ENCODE data around the gene HBD. TPM values are rescaled to one million over a fixed set of nuclear protein-coding genes. Genes with fewer than 3 reads are reported as not detected.

HBD gene
- total and polyA plus RNA-seq, 2 donors (not counting 3 experiments of a cell fraction or from before 2014, with no cell fraction given): not detected

- Histone ChIP-seq H3K4me3 (replicated peaks in 1 of 3; ENCODE audit: insufficient read depth in 1 of 3, low read depth in 1 of 3, low read length in 3 of 3) (no peak overlapping the region), H4K20me1 (replicated peaks; ENCODE audit: control insufficient read depth, extremely low read depth, insufficient read depth, low read length) (no peaks in the 10 kb centered on the region), H3K79me2 (ENCODE audit: control insufficient read depth, insufficient read depth, low read length) (no peaks in the 10 kb centered on the region), H3K4me1 (ENCODE audit: control insufficient read depth, extremely low read depth, insufficient read depth, low read length) (no peaks in the 10 kb centered on the region), H3K27ac (ENCODE audit: insufficient read depth, low read depth, low read length) (no peak overlapping the region), H3K9me1 (replicated peaks; ENCODE audit: control insufficient read depth, extremely low read depth, insufficient read depth, low read length) (no peaks in the 10 kb centered on the region), H3K4me2 (ENCODE audit: insufficient read depth, low read length) (no peak overlapping the region), H3K9ac (replicated peaks; ENCODE audit: extremely low read depth, insufficient read depth, low read length) (no peak overlapping the region), H2AFZ (ENCODE audit: low read depth, low read length) (no peak overlapping the region), H3K9me3 (replicated peaks; ENCODE audit: control insufficient read depth, insufficient read depth, low read length) (no peaks in the 10 kb centered on the region), H3K36me3 (ENCODE audit: control insufficient read depth in 2 of 2, extremely low read depth in 1 of 2, insufficient read depth in 2 of 2, low read length in 2 of 2) (no peaks in the 10 kb centered on the region), H3K27me3 (ENCODE audit: control insufficient read depth in 2 of 2, insufficient read depth in 2 of 2, low read length in 2 of 2) (no peaks in the 10 kb centered on the region)
- BruUV-seq (replicated peaks): no TSS peak
- dilution Hi-C loops (cut with MboI; ENCODE audit: extremely low pct_ligation_motif_present, low sequenced_read_pairs) (no loop called here), intact Hi-C loops (cut with micrococcal nuclease) (no loop called here)
- no peak for TF ChIP-seq POLR2AphosphoS5 (IDR thresholded peaks at IDR 0.05; ENCODE audit: insufficient read depth, low read depth, low read length)
- TF ChIP-seq MAX (IDR thresholded peaks at IDR 0.05; ENCODE audit: insufficient read depth, insufficient read length): no peak
- no peak for TF ChIP-seq GATA2 (IDR thresholded peaks at IDR 0.05; ENCODE audit: insufficient read depth, insufficient read length, low read depth, low read length)
- DNase-seq (ENCODE audit: low read depth, low spot score) (no peak), FAIRE-seq (no peak)
- POLR2A ChIA-PET: no interaction called here
- CTCF ChIA-PET: no interaction called here
These were observed 18.6 kb upstream of the HBD start for GRCh38 chr11:5252919-5253265.

- BruUV-seq (replicated peaks): no TSS peak
These were observed 18.1 kb upstream of the HBD start for GRCh38 chr11:5252192-5252918.

More at GRCh38 chr11:5252192-5252918, 18.1 kb upstream of the HBD start:
- H3K4me2 ChIP-seq (ENCODE audit: insufficient read depth, low read length): no peak overlapping the region
- FAIRE-seq (no peak), DNase-seq (ENCODE audit: low read depth, low spot score) (no peak)
- no peak overlapping the region for H2AFZ ChIP-seq (ENCODE audit: low read depth, low read length)
- TF ChIP-seq POLR2AphosphoS5 (IDR thresholded peaks at IDR 0.05; ENCODE audit: insufficient read depth, low read depth, low read length): no peak
- no peak for TF ChIP-seq JUN (IDR thresholded peaks at IDR 0.05; ENCODE audit: borderline replicate concordance, insufficient read depth, insufficient read length, low read depth)
- H3K9ac ChIP-seq (replicated peaks; ENCODE audit: extremely low read depth, insufficient read depth, low read length): no peak overlapping the region
- ChIA-PET CTCF (no interaction called here), POLR2A (no interaction called here)
- H3K36me3 ChIP-seq (ENCODE audit: control insufficient read depth in 2 of 2, extremely low read depth in 1 of 2, insufficient read depth in 2 of 2, low read length in 2 of 2): no peaks in the 10 kb centered on the region
- no peaks in the 10 kb centered on the region for H3K4me1 ChIP-seq (ENCODE audit: control insufficient read depth, extremely low read depth, insufficient read depth, low read length)
- no peaks in the 10 kb centered on the region for H3K9me3 ChIP-seq (replicated peaks; ENCODE audit: control insufficient read depth, insufficient read depth, low read length)
- no peak overlapping the region for H3K27ac ChIP-seq (ENCODE audit: insufficient read depth, low read depth, low read length)
- no peaks in the 10 kb centered on the region for H3K27me3 ChIP-seq (ENCODE audit: control insufficient read depth in 2 of 2, insufficient read depth in 2 of 2, low read length in 2 of 2)
- intact Hi-C loops (cut with micrococcal nuclease): no loop called here
- H3K4me3 ChIP-seq (replicated peaks in 1 of 3; ENCODE audit: insufficient read depth in 1 of 3, low read depth in 1 of 3, low read length in 3 of 3): no peak overlapping the region
- no peaks in the 10 kb centered on the region for H3K9me1 ChIP-seq (replicated peaks; ENCODE audit: control insufficient read depth, extremely low read depth, insufficient read depth, low read length)
- H4K20me1 ChIP-seq (replicated peaks; ENCODE audit: control insufficient read depth, extremely low read depth, insufficient read depth, low read length): no peaks in the 10 kb centered on the region
- dilution Hi-C loops (cut with MboI; ENCODE audit: extremely low pct_ligation_motif_present, low sequenced_read_pairs): no loop called here
- H3K79me2 ChIP-seq (ENCODE audit: control insufficient read depth, insufficient read depth, low read length): no peaks in the 10 kb centered on the region

Measured in endothelial cell of umbilical vein (primary cell).